ENCODE data around the gene TRPV4.

TRPV4 gene

DNA sequence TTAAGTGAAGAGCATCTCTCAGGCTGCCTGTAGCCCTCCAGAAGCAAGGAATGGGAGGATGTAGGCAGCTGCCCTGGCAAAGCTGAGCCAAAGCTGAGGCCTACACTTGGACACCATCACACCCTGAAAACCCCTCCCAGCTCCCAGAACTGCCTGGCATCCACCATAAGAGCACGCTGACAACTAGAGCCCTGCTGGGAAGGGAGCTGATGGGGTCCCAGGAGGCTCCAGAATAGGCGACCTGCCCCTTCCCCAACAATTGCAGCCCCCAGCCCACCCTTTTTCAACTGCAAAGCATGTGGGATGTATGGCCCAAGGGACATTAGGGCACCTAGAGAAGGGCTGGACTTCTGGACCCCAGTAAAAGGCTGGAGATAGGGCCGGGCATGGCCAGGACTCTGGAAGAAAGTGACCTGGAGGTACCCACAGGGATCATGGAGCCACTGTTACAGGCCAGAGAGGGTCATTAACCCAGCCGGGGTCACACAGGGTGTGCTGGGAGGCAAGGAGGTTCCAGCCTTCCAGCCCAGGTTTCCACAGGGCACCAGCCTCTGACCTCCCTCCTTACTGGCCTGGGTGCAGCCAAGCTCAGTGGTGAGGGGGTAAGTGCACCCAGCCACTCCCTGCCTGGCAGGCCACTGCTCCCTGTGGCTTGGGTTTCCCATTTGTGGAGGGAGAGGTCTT lies 91.8 kb downstream of the TRPV4 start:
- DNase-seq (ENCODE audit: low read depth in 2 of 2), result no peak

GRCh38 chr12:109740694-109741245 lies 92.4 kb downstream of the TRPV4 start:
- no peak for DNase-seq (ENCODE audit: low read depth in 2 of 2)

DNA sequence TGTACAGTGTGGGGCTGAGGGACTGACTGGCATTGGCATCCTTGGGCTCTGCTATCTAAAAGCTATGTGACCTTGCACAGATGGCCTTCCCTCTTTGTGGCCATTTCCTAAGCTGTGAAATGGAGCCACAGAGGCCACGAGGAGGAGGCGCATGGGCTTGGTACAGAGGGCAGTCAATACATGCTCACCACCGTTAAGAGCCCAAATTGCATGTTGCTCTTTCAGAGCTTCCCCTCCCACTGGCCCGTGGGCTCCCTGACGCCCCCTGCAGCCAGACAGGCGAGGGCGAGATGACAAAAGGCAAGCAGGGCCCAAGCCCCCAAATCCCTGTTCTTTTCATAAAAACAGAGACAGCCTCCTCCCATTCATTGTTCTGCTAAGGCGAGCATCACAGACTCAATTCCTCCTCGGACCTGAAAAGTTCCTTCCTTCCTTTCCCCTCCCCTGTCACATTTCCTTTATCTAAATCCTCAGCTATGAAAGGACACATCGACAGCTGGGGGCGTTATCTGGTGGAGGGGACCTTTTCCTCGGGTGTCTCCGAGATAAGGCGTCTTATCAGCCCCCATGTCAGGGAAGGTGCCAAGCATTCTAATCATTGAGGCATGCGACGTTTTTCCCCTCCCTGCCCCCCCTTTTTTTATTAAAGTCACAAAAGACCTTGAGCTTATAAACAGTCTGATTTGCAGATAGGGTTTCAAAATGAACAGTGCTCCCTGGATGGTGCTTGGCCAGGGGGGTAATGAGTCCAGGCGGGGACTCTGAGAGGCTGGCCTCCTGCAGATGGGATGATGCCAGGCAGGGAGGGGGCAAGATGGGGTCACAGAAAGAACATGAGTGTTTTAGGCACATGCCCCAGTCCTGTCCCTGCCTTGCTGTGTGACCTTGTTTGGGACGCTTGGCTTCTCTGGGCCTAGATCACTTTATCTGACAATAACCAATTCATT lies 93.2 kb downstream of the TRPV4 start:
- DNase-seq (ENCODE audit: low read depth in 2 of 2), result no peak

DNA sequence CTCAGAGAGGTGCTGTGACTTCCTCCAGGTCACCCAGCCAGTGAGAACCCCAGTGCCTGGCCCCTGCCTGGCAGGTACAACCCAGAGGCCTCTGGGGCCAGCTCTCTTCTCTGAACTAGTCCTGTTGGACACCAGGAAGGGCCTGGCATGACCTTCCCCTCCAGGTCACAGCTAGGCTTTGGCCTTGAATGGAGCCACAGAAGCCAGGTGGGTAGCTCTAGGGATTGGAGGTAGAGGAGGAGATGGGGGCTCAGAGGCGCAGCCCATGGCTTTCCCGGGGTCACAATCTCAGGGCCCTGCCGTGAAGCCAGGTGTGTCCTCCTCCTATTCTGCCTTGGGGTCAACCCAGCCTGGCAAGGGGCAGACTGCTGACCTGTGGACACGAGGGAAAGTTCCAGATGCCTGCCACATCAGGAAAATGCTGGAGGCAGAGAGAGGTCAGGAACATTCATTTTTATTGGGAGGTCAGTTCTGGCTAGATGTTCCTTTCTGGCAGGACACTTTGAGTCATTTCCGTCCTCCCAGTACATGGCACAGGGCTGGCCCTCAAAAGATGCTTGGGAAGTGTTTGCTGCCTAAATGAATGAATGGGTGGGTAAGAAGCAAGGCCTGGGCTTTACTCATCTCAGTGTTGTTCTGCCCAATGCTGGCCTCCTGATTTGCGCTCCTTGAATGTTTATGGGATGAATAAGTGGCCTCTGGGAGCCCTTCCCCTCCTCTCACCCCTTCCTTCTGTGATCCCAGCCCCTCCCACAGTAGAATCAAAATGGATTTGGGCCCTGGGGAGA lies 94.1 kb downstream of the TRPV4 start:
- DNase-seq (ENCODE audit: low read depth in 2 of 2), result no peak

- no peak for DNase-seq (ENCODE audit: low read depth in 2 of 2)
Observed at GRCh38 chr12:109738209-109738608, 95.0 kb downstream of the TRPV4 start.

DNA sequence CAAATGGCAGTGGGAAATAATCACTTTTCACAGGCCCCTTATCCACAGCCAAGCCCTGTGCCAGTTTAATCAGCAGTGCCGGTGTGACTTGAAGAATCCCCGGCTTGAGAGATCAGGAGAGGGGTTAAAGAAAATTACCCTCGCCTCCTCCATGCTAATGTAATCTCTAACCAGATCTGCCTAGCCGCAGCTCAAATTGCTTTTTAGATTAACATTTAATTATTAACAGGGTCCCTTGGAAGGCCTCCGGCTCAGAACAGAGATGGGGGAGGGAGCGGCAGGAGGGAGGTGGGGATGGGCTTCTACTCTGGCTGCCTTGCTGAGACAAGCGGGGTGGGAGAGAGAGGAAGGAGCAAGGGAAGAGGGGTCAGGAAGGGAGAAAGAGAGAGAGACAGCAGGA lies 95.6 kb downstream of the TRPV4 start:
- DNase-seq (ENCODE audit: low read depth in 2 of 2), result no peak

DNA sequence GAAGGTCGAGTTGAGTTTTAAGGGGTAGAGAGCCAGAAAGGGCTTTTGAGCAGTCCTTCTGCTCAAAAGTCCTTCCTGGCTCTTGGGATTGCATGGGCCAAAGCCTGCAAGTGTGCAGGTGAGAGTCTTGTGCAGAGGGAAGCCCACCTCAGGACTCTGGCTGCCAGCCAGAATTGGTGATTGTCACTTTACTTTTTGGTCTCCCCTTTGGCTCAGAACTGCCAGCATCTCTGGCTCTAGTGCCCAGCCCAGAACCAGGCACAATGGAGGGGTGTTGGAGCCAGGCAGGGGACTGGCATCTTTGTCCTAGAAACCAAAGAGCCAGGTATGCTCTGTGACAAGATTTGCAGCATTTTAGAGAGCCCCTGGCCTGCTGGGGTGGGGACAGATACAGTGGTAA lies 96.1 kb downstream of the TRPV4 start:
- no peak for DNase-seq (ENCODE audit: low read depth in 2 of 2)

DNA sequence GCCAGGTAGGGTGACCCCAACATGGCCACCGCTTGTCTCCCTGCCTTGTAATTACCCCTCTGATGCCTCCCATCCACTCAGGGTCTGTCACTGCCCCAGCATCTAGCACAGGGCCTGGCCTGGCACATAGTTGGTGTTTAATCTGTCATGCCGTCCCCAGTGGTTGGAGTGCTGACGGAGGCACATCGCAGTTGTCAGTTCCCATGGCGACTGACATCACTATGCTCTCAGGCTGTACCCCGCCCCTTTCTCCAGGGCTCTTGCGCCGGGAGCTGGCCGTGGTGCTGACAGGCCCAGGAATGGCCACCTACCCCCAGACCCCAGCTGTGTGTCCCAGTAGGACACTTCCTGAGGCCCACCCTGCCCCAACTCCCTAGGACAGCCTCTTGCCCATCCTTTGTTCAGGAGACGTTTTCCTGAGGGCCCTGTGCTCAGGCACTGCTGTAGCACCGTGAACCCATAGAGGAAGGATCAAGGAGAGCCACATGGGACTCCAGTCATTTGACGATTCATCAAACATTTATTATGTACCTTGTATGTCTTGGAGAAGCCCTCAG lies 96.6 kb downstream of the TRPV4 start:
- no peak for DNase-seq (ENCODE audit: low read depth in 2 of 2)

- no peak for DNase-seq (ENCODE audit: low read depth in 2 of 2)
Observed at GRCh38 chr12:109735825-109736551, 97.2 kb downstream of the TRPV4 start.

- DNase-seq (ENCODE audit: low read depth in 2 of 2), result no peak
Observed at GRCh38 chr12:109735051-109735521, 98.1 kb downstream of the TRPV4 start.

- no peak for DNase-seq (ENCODE audit: low read depth in 2 of 2)
Observed at GRCh38 chr12:109734219-109735000, 98.8 kb downstream of the TRPV4 start.
